ENCODE data around the gene ROR2. TPM values are rescaled to one million over a fixed set of nuclear protein-coding genes. Genes with fewer than 3 reads are reported as not detected.

ROR2 gene
- total and polyA plus RNA-seq, 10 donors, result 0.65 to 15.6 (median 6.0) TPM

- Histone ChIP-seq H3K4me3 (no peak overlapping the region), H3K36me3 (no peaks in the 10 kb centered on the region), H3K27me3 (replicated peaks in 1 of 7) (peaks cover 0 to 5% (median 0%) of the 10 kb centered on the region in 7 donors), H3K27ac (no peak overlapping the region), H3K9me3 (no peaks in the 10 kb centered on the region), H3K4me1 (no peaks in the 10 kb centered on the region)
- intact Hi-C loops (cut with DNase I; ENCODE audit: low total_unique reads), result no loop called here
- WGBS, 5 donors, result 75 to 86% (median 81%) methylated on average over 2 of the region's 2 CpGs
- TF ChIP-seq CTCF (IDR thresholded peaks at IDR 0.05 in 8 of 11, conservative IDR thresholded peaks at IDR 0.05 in 3 of 11), result no peak
- no peak for TF ChIP-seq POLR2A (IDR thresholded peaks at IDR 0.05)
- no peak for TF ChIP-seq POLR2AphosphoS5 (IDR thresholded peaks at IDR 0.05)
- no peak for DNase-seq
Observed at GRCh38 chr9:91558879-91559278, 391.1 kb downstream of the ROR2 start.

DNA sequence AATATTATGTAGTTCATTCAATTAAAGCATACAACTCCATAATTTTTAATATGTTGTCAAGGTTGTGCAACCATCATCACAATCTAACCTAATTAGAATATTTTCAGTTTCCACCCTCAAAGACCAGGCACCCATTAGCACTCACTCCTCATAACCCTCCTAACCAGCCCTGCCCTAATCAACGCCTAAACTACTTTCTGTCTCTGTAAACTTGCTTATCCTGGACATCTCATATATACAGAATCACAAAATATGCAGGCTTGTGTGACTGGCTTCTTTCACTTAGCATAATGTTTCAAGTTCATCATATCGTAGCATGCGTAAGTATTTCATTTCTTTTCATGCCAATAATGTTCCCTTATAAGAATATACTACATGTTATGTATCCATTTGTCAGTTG is 391.6 kb downstream of the ROR2 start:
- no peaks in the 10 kb centered on the region for H3K36me3 ChIP-seq
- no peak overlapping the region for H3K27ac ChIP-seq
- intact Hi-C loops (cut with DNase I; ENCODE audit: low total_unique reads), result no loop called here
- WGBS, 5 donors, result 90 to 95% (median 92%) methylated on average over 3 of the region's 3 CpGs
- TF ChIP-seq CTCF (IDR thresholded peaks at IDR 0.05 in 8 of 11, conservative IDR thresholded peaks at IDR 0.05 in 3 of 11) (no peak), POLR2A (IDR thresholded peaks at IDR 0.05) (no peak), POLR2AphosphoS5 (IDR thresholded peaks at IDR 0.05) (no peak)
- H3K4me1 ChIP-seq, result no peaks in the 10 kb centered on the region
- H3K27me3 ChIP-seq (replicated peaks in 1 of 7), result peaks cover 0 to 5% (median 0%) of the 10 kb centered on the region in 7 donors
- no peaks in the 10 kb centered on the region for H3K9me3 ChIP-seq
- DNase-seq, result no peak
- no peak overlapping the region for H3K4me3 ChIP-seq

DNA sequence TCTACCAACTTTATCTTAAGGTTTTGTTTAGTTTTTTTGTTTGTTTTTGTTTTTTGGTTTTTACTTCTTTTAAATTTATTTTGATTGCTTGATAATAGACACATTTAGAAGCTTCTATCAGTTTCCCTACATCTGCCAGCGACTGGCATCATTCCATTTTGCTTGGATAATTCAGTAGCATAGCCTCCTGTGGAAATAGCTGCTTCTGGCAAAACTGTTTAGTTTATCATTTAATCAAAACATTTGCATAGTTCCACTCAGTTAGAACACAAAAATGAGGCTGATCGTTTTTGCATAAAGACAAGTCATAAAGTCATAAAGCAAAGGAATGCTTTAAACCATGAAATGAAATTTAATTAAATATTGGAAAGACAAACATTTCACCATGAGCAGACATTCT is 392.7 kb downstream of the ROR2 start:
- Histone ChIP-seq H3K27me3 (replicated peaks in 1 of 7) (peaks cover 0 to 5% (median 0%) of the 10 kb centered on the region in 7 donors), H3K9me3 (no peaks in the 10 kb centered on the region), H3K4me3 (no peak overlapping the region), H3K27ac (no peak overlapping the region), H3K4me1 (no peaks in the 10 kb centered on the region), H3K36me3 (no peaks in the 10 kb centered on the region)
- intact Hi-C loops (cut with DNase I; ENCODE audit: low total_unique reads), result no loop called here
- TF ChIP-seq POLR2A (IDR thresholded peaks at IDR 0.05) (no peak), CTCF (IDR thresholded peaks at IDR 0.05 in 8 of 11, conservative IDR thresholded peaks at IDR 0.05 in 3 of 11) (no peak), POLR2AphosphoS5 (IDR thresholded peaks at IDR 0.05) (no peak)
- 65 to 87% (median 74%) methylated on average over 2 of the region's 2 CpGs for WGBS, 5 donors
- DNase-seq, result no peak

DNA sequence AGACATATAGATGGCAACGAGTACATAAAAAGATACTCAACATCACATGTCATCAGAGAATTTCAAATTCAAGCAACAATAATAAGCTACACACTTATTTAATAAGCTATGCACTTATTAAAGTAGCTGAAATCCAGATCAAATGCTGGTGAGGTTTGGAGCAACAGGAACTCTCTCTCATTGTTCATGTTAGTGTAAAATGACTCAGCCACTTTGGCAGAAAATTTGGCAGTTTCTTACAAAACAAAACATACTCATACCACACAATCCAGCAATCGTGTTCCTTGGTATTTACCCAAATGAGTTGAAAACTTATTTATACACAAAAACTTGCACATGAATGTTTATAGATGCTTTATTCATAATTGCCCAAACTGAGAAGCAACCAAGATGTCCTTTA is 394.9 kb downstream of the ROR2 start:
- Histone ChIP-seq H3K27ac (no peak overlapping the region), H3K27me3 (replicated peaks in 1 of 7) (no peaks in the 10 kb centered on the region), H3K4me3 (no peak overlapping the region), H3K4me1 (no peaks in the 10 kb centered on the region), H3K36me3 (no peaks in the 10 kb centered on the region), H3K9me3 (no peaks in the 10 kb centered on the region)
- TF ChIP-seq POLR2AphosphoS5 (IDR thresholded peaks at IDR 0.05) (no peak), POLR2A (IDR thresholded peaks at IDR 0.05) (no peak), CTCF (IDR thresholded peaks at IDR 0.05 in 8 of 11, conservative IDR thresholded peaks at IDR 0.05 in 3 of 11) (no peak)
- 67 to 88% (median 74%) methylated on average over 2 of the region's 2 CpGs for WGBS, 5 donors
- DNase-seq, result no peak
- intact Hi-C loops (cut with DNase I; ENCODE audit: low total_unique reads), result no loop called here
